Natural killer cell treated with Interleukin-12 subunit alpha and Interleukin-12 subunit beta and Interleukin-15 and Interleukin-18, amount 100 ng/mL, for 72 hours (primary cell): ENCODE measurements around the gene GINS2. TPM values are rescaled to one million over a fixed set of nuclear protein-coding genes. Genes with fewer than 3 reads are reported as not detected.

ENCODE experiments used
- ATAC-seq, 2 donors: fragments of 150-1000 bp; cut with Tn5 transposase in 1 of 2; sonication (Bioruptor Pico), chemical (Tn5 transposase) in 1 of 2; 2 replicates each; pipeline ENCODE4 v1.10.0; 2021
- DNase-seq: peaks from one replicate; pipeline ENCODE4 v3.0.0; 2022; ENCODE audit warnings: low spot score
- H3K27ac Mint-ChIP-seq, 2 donors: 1 replicate in 1 of 2; 2 replicates in 1 of 2; pipeline ENCODE4 v1.8.0; 2022; ENCODE audit warnings: mixed read lengths in 2 of 2, mild to moderate bottlenecking in 1 of 2, moderate library complexity in 1 of 2
- H3K27me3 Mint-ChIP-seq, 2 donors: 1 replicate in 1 of 2; 2 replicates in 1 of 2; pipeline ENCODE4 v1.8.0; 2022; ENCODE audit warnings: mixed read lengths in 2 of 2
- H3K36me3 Mint-ChIP-seq: one replicate; pipeline ENCODE4 v1.8.0; 2022; ENCODE audit warnings: mixed read lengths
- H3K4me1 Mint-ChIP-seq, 2 donors: 1 replicate in 1 of 2; 2 replicates in 1 of 2; pipeline ENCODE4 v1.8.0; 2022; ENCODE audit warnings: low read depth in 2 of 2, mixed read lengths in 2 of 2, mild to moderate bottlenecking in 1 of 2
- H3K4me3 Mint-ChIP-seq: one replicate; pipeline ENCODE4 v1.8.0; 2022; ENCODE audit warnings: mixed read lengths
- H3K9me3 Mint-ChIP-seq: 2 replicates; pipeline ENCODE4 v1.8.0; 2022; ENCODE audit warnings: mixed read lengths
- total RNA-seq, 2 donors: library from RNA; stranded (reverse); gene quantifications; one replicate each; pipeline ENCODE4 v1.2.3, GENCODE V29; 2022

Gene GINS2
- total RNA-seq, 2 donors from 2014 or later, result 34.3 to 69.5 TPM

GRCh38 chr16:85709766-85710585 is 21.2 kb upstream of the GINS2 start:
- H3K4me3 Mint-ChIP-seq, result no peak overlapping the region
- H3K4me1 Mint-ChIP-seq, result no peaks in the 10 kb centered on the region
- DNase-seq, result no peak
- no peaks in the 10 kb centered on the region for H3K36me3 Mint-ChIP-seq
- no peak for ATAC-seq
- peaks cover 3% of the 10 kb centered on the region for H3K9me3 Mint-ChIP-seq
- no peak overlapping the region for H3K27ac Mint-ChIP-seq
- H3K27me3 Mint-ChIP-seq, result no peaks in the 10 kb centered on the region

- Mint-ChIP-seq H3K4me3 (no peak overlapping the region), H3K27ac (no peak overlapping the region), H3K36me3 (no peaks in the 10 kb centered on the region), H3K9me3 (peaks cover 3% of the 10 kb centered on the region), H3K4me1 (no peaks in the 10 kb centered on the region), H3K27me3 (no peaks in the 10 kb centered on the region)
- ATAC-seq (no peak), DNase-seq (no peak)
Observed at GRCh38 chr16:85708338-85708737, 19.6 kb upstream of the GINS2 start.

GRCh38 chr16:85707528-85708095 is 18.9 kb upstream of the GINS2 start:
- H3K27ac Mint-ChIP-seq, result no peak overlapping the region
- H3K27me3 Mint-ChIP-seq, result no peaks in the 10 kb centered on the region
- H3K9me3 Mint-ChIP-seq, result peaks cover 3% of the 10 kb centered on the region
- H3K4me1 Mint-ChIP-seq, result no peaks in the 10 kb centered on the region
- DNase-seq, result no peak
- H3K4me3 Mint-ChIP-seq, result no peak overlapping the region
- H3K36me3 Mint-ChIP-seq, result no peaks in the 10 kb centered on the region
- ATAC-seq, result peak in 1 of 2 donors; percentile 11

GRCh38 chr16:85706449-85707034 is 17.8 kb upstream of the GINS2 start:
- no peaks in the 10 kb centered on the region for H3K4me1 Mint-ChIP-seq
- ATAC-seq (no peak), DNase-seq (no peak)
- no peaks in the 10 kb centered on the region for H3K27me3 Mint-ChIP-seq
- no peaks in the 10 kb centered on the region for H3K9me3 Mint-ChIP-seq
- H3K27ac Mint-ChIP-seq, result no peak overlapping the region
- H3K4me3 Mint-ChIP-seq, result no peak overlapping the region
- no peaks in the 10 kb centered on the region for H3K36me3 Mint-ChIP-seq

- no peaks in the 10 kb centered on the region for H3K9me3 Mint-ChIP-seq
- ATAC-seq (no peak), DNase-seq (no peak)
- H3K27me3 Mint-ChIP-seq, result no peaks in the 10 kb centered on the region
- no peaks in the 10 kb centered on the region for H3K36me3 Mint-ChIP-seq
- H3K4me1 Mint-ChIP-seq, result no peaks in the 10 kb centered on the region
- H3K27ac Mint-ChIP-seq, result no peak overlapping the region
- no peak overlapping the region for H3K4me3 Mint-ChIP-seq
Observed at GRCh38 chr16:85704900-85705846, 16.4 kb upstream of the GINS2 start.

- ATAC-seq (no peak), DNase-seq (no peak)
- Mint-ChIP-seq H3K27me3 (no peaks in the 10 kb centered on the region), H3K4me3 (no peak overlapping the region), H3K27ac (no peak overlapping the region), H3K36me3 (no peaks in the 10 kb centered on the region), H3K4me1 (no peaks in the 10 kb centered on the region), H3K9me3 (no peaks in the 10 kb centered on the region)
Observed at GRCh38 chr16:85704011-85704410, 15.3 kb upstream of the GINS2 start.

- no peaks in the 10 kb centered on the region for H3K9me3 Mint-ChIP-seq
- H3K27me3 Mint-ChIP-seq, result peaks cover 9 to 10% of the 10 kb centered on the region in 2 donors
- H3K4me1 Mint-ChIP-seq, result no peaks in the 10 kb centered on the region
- H3K4me3 Mint-ChIP-seq, result no peak overlapping the region
- H3K27ac Mint-ChIP-seq, result no peak overlapping the region
- DNase-seq (no peak), ATAC-seq (no peak)
- H3K36me3 Mint-ChIP-seq, result no peaks in the 10 kb centered on the region
Observed at GRCh38 chr16:85699628-85700027, 10.9 kb upstream of the GINS2 start.

GRCh38 chr16:85698935-85699558 is 10.3 kb upstream of the GINS2 start:
- Mint-ChIP-seq H3K36me3 (no peaks in the 10 kb centered on the region), H3K4me1 (no peaks in the 10 kb centered on the region), H3K4me3 (no peak overlapping the region), H3K27me3 (peaks cover 9 to 10% of the 10 kb centered on the region in 2 donors), H3K9me3 (no peaks in the 10 kb centered on the region), H3K27ac (no peak overlapping the region)
- DNase-seq (no peak), ATAC-seq (peak in 1 of 2 donors; percentile 33)

GRCh38 chr16:85698459-85698891 is 9.7 kb upstream of the GINS2 start:
- no peaks in the 10 kb centered on the region for H3K9me3 Mint-ChIP-seq
- H3K36me3 Mint-ChIP-seq, result no peaks in the 10 kb centered on the region
- ATAC-seq (no peak), DNase-seq (no peak)
- no peak overlapping the region for H3K27ac Mint-ChIP-seq
- H3K4me1 Mint-ChIP-seq, result no peaks in the 10 kb centered on the region
- no peak overlapping the region for H3K4me3 Mint-ChIP-seq
- H3K27me3 Mint-ChIP-seq, result peaks cover 10% of the 10 kb centered on the region in 2 donors

GRCh38 chr16:85697431-85697830 is 8.7 kb upstream of the GINS2 start:
- no peaks in the 10 kb centered on the region for H3K9me3 Mint-ChIP-seq
- H3K36me3 Mint-ChIP-seq, result no peaks in the 10 kb centered on the region
- DNase-seq (no peak), ATAC-seq (no peak)
- no peaks in the 10 kb centered on the region for H3K4me1 Mint-ChIP-seq
- H3K27ac Mint-ChIP-seq, result no peak overlapping the region
- peaks cover 10 to 13% of the 10 kb centered on the region in 2 donors for H3K27me3 Mint-ChIP-seq
- H3K4me3 Mint-ChIP-seq, result no peak overlapping the region

- Mint-ChIP-seq H3K27me3 (peaks cover 10 to 13% of the 10 kb centered on the region in 2 donors), H3K4me3 (no peak overlapping the region), H3K27ac (no peak overlapping the region), H3K36me3 (no peaks in the 10 kb centered on the region), H3K4me1 (no peaks in the 10 kb centered on the region), H3K9me3 (no peaks in the 10 kb centered on the region)
- ATAC-seq (no peak), DNase-seq (no peak)
Observed at GRCh38 chr16:85696781-85697180, 8.0 kb upstream of the GINS2 start.

- Mint-ChIP-seq H3K4me1 (no peaks in the 10 kb centered on the region), H3K9me3 (no peaks in the 10 kb centered on the region), H3K36me3 (no peaks in the 10 kb centered on the region), H3K4me3 (no peak overlapping the region), H3K27me3 (peaks cover 10 to 13% of the 10 kb centered on the region in 2 donors), H3K27ac (no peak overlapping the region)
- ATAC-seq (no peak), DNase-seq (no peak)
Observed at GRCh38 chr16:85695196-85696128, 6.7 kb upstream of the GINS2 start.
